Choroid plexus epithelial cell (primary cell): Measurements from ENCODE around the gene DIP2C.
A peak's percentile ranks its signal among the peaks of the same experiment; 100 is the strongest.

Experiments used
- DNase-seq: peaks from one replicate; pipeline ENCODE4 v3.0.0-alpha.2; 2010; ENCODE audit warnings: low read depth
- H3K4me3 ChIP-seq: 2 replicates; pipeline ENCODE4 v1.5.1; 2011; ENCODE audit warnings: low read depth, mild to moderate bottlenecking, control low read depth, low read length, moderate library complexity
- TF ChIP-seq, protein P1 (sequence below): conservative IDR thresholded peaks from 2 replicates; pipeline ENCODE4 v1.5.1; 2011; ENCODE audit warnings: low read depth, mild to moderate bottlenecking, control low read depth, inconsistent platforms, low read length, moderate library complexity

DIP2C gene

DNA sequence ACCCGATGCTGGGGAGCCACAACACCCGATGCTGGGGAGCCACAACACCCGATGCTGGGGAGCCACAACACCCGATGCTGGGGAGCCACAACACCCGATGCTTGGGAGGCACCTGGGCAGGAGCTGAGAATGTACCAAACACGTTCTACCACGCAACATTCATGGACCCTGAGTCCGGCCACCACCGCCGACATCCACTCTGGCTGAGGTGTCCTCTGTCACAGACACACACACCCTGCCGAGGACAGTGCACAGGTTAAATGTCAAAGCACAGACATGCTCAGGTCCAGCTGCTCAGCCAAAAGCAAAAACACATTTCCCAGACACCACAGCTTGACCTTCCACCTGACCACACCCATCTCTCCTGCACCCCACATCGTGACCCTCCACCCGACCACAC lies 148.4 kb downstream of the DIP2C start:
- TF ChIP-seq, protein P1, sequence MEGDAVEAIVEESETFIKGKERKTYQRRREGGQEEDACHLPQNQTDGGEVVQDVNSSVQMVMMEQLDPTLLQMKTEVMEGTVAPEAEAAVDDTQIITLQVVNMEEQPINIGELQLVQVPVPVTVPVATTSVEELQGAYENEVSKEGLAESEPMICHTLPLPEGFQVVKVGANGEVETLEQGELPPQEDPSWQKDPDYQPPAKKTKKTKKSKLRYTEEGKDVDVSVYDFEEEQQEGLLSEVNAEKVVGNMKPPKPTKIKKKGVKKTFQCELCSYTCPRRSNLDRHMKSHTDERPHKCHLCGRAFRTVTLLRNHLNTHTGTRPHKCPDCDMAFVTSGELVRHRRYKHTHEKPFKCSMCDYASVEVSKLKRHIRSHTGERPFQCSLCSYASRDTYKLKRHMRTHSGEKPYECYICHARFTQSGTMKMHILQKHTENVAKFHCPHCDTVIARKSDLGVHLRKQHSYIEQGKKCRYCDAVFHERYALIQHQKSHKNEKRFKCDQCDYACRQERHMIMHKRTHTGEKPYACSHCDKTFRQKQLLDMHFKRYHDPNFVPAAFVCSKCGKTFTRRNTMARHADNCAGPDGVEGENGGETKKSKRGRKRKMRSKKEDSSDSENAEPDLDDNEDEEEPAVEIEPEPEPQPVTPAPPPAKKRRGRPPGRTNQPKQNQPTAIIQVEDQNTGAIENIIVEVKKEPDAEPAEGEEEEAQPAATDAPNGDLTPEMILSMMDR, result no peak
- no peak for DNase-seq
- no peak overlapping the region for H3K4me3 ChIP-seq

DNA sequence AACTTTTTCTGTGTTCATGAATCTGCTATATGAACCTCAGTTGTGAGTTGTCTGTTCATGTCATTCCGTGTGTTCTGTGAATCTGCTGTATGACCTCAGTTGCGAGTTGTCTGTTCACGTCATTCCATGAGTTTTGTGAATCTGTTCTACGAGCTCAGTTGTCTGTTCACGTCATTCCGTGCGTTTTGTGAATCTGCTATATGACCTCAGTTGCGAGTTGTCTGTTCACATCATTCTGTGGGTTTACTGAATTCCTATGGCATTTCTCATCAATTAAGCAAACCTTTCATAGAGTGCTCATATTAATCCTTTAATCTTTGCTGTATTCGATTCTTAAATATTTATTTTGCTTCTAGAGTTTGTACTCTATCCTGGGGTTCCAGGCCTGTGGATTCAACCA lies 150.6 kb downstream of the DIP2C start:
- peak; percentile 91 for DNase-seq
- TF ChIP-seq, protein P1, result no peak
- H3K4me3 ChIP-seq, result no peak overlapping the region

DNA sequence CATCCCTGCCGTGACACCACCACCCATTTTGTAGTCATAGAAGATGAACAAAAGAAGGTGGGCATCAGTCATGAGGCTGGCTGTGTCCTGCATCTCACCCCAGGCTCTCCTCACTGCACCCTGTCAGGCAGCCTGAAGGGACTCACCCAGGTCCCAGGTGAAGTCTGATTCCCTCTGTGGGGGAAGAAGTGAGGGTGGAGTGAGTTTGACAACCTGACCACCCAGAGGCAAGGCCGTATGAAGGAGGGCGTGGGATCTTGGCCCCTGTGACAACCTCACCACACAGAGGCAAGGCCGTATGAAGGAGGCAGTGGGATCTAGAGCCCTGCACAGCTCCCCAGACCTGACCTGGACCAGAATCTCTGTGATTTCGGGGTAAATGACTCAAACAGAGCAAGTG lies 152.5 kb downstream of the DIP2C start:
- TF ChIP-seq, protein P1, result no peak
- H3K4me3 ChIP-seq, result no peak overlapping the region
- DNase-seq, result no peak

DNA sequence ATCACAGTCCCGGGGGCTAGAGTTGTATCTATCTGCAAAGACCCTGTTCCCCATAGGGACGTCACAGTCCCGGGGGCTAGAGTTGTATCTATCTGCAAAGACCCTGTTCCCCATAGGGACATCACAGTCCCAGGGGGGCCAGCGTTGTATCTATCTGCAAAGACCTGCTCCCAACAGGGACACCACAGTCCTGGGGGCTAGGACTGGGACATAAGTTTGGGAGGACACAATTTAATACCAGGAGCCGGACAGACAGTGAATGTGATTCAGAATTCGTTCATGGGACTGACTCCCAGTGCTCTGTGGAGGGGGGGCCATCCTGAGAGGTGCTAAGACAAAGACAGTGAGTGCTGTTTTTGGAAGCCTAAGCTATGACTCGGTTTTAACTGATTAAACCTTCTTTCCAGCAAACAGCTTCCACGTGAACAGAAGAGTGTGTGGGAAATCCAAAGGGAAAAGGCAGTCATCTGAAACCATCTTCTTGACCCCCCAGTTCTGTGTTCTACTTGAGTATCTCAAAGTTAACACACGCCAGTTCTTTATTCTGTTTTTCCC lies 153.0 kb downstream of the DIP2C start:
- no peak overlapping the region for H3K4me3 ChIP-seq
- TF ChIP-seq, protein P1, result no peak
- no peak for DNase-seq

DNA sequence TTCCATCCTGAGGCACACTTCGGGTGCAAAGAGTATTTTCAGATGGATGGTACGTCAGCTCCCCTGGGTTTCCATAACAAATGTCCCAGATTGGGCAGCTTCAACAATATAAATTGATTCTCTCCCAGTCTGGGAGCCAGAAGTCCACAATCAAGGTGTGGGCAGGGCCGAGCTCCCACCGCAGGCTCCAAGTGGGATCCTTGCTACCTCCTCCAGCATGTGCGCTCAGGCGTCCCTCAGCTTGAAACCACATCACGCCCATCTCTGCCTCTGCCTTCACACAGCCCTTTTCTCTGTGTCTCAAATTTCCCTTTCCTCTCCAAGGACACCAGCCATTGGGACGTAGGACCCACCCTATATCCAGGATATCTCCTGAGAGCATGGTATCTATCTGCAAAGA lies 153.5 kb downstream of the DIP2C start:
- TF ChIP-seq, protein P1, result no peak
- no peak for DNase-seq
- no peak overlapping the region for H3K4me3 ChIP-seq

DNA sequence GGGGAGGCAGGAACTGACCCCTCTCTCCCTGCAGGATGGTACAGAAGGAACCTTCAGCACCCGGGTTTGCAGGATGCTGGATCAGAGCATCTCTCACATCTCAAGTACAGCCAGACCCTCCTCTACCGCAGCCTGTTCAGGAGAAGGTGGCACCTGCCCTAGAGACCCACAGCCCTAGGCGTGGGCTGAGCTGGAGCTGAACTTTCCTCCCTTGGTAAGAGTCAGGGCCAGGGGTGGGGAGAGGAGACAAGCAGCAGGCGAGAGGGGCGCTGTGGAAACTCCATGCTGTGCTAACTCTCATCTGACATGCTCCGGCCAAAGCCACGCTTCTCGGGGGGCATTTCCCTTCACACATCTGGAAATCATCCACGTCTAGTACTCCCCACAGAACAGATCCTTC lies 154.4 kb downstream of the DIP2C start:
- no peak overlapping the region for H3K4me3 ChIP-seq
- TF ChIP-seq, protein P1, result no peak
- no peak for DNase-seq

DNA sequence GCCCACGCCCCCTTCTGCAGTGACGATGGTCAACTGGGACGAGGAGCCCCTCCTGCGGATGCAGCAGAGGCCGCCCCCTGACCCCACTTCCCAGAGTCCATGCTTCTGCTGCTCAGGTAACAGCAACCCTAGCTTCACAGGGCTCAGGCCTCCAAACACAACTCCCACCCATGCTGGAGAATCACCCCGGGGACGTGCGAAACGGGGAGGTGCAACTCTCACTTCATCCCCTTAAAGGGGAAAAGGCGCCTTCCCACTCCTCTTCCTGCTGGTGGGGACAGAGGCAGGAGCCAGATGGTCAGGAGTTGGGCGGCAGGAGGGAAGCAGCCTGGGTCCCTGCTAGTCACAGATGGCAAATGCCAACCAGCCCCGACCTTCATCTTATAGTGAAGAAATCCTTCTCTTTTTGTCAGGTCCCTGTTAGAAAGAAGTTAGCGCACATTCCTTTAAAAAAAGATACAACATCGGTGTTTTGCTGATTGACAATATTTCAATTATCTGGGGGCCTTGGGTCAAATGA lies 155.4 kb downstream of the DIP2C start:
- H3K4me3 ChIP-seq, result no peak overlapping the region
- TF ChIP-seq, protein P1, result no peak
- DNase-seq, result no peak
